Activated gamma-delta T cell treated with anti-CD3 and anti-CD28 coated beads, Interleukin-2, amount 50 U/mL, for 16 hours (primary cell): ENCODE measurements around the gene ENPP3.

Experiments used
- DNase-seq: peaks from one replicate; pipeline ENCODE4 v3.0.0-alpha.2; 2020; ENCODE audit warnings: low read depth

ENPP3 gene

GRCh38 chr6:131642987-131643611, 6.0 kb downstream of the ENPP3 start:
- no peak for DNase-seq

- DNase-seq, result no peak
These were observed 6.9 kb downstream of the ENPP3 start for GRCh38 chr6:131643855-131644460.

DNA sequence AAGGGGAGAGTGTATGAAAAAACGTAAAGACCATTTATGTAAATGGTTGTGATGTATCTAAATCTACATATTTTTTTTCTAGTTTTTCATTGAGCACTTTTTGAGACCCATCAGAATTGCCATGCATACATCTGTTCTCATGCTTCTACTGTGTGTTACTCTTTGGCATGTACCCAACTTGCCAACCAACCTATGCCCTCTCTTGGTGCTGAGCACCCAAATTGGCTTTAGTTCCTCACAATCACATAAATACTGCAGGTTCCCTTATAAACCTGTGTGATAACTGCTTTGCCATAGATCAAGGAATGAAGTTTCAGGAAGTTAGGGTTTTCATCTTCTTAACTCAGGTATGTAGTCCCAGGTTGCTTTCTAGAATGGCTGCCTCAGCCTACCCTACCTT, 7.8 kb downstream of the ENPP3 start:
- no peak for DNase-seq

GRCh38 chr6:131645846-131646245, 8.7 kb downstream of the ENPP3 start:
- no peak for DNase-seq

DNA sequence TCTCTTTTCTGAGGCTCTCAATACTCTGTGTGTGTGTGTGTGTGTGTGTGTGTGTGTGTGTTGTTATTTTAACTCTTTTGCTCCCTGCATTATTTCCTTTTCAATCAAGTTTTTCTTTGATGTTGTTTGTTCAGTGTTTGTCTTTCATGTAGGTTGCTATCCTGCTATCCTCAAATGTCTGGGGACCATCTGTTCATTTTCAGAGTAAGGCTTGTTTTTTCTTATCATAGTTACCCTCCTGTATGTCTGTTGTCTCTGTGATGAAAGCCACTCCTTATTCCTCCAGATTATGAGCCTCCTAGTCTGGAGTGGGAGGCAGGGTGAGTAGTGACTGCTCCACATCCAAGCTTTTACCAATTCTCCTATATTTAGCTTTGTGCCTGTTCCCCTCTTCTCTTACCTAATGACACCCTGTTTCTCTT, 9.2 kb downstream of the ENPP3 start:
- DNase-seq, result no peak

GRCh38 chr6:131651782-131652181, 14.7 kb downstream of the ENPP3 start:
- no peak for DNase-seq

- DNase-seq, result no peak
These were observed 15.4 kb downstream of the ENPP3 start for GRCh38 chr6:131652472-131652871.

DNA sequence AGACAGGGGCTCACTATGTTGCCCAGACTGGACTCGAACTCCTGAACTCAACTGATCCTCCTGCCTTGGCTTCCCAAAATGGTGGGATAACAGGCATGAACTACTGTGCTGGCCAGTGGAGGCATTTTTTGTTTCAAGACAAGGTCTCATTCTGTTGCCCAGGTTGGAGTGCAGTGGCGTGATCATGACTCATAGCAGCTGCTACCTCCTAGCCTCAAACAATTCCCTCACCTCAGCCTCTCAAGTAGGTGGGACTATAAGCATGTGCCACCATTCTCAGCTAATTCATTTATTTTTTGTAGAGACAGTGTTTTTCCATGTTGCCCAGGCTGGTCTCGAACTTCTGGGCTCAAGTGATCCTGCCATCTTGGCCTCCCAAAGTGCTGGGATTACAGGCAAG, 17.2 kb downstream of the ENPP3 start:
- no peak for DNase-seq

DNA sequence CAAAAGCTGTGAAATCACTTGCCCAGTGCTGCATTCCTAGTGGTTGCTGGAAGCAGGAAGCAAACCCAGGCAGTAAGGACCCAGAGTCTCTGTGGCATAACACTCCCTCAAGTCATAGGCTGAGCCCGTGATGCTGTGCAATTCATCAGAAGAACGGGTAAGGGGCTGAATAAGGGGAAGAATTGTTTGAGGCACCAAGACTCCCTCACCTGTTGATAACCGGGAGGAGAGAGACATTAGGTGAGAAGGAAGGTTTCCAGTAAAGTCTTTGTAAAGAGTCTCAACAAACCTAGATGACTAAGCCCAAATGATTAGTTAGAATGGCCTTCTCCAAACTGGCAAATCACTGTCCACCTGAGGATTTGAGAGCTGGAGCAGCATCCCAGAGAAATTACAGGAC, 18.3 kb downstream of the ENPP3 start:
- DNase-seq, result no peak

GRCh38 chr6:131655951-131656350, 18.8 kb downstream of the ENPP3 start:
- no peak for DNase-seq

DNA sequence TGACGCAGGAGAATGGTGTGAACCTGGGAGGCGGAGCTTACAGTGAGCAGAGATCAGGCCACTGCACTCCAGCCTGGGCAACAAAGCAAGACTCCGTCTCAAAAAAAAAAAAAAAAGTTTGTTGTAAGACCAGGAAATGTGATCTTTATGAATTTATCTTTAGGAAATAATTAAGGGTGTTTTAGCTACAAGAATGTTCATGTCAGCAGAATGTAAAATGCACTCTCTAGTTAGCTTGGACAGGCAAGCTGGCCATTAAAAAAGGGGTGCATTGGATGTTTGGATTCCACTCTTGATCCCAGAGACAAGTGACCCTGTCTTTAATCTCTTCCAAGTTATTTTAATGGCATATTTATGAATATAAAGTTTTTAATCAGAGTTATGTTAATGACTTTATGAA, 19.6 kb downstream of the ENPP3 start:
- DNase-seq, result no peak

GRCh38 chr6:131657222-131657621, 20.1 kb downstream of the ENPP3 start:
- DNase-seq, result no peak

DNA sequence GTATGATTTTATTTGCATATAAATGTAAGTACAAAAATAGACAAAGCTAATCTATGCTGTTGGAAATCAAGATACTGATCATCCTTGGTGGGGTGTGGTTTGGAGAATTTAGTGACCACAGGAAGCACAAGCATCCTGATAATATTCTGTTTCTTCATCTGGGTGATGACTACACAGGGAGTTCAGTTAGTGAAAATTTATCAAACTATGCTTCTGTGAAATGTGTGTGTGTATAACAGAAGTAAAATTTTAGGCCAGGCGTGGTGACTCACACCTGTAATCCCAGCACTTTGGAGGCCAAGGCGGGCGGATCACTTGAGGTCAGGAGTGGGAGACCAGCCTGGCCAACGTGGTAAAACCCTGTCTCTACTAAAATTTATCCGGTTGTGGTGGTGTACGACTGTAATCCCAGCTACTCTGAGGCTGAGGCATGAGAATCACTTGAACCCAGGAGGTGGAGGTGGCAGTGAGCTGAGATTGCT, 20.6 kb downstream of the ENPP3 start:
- no peak for DNase-seq

DNA sequence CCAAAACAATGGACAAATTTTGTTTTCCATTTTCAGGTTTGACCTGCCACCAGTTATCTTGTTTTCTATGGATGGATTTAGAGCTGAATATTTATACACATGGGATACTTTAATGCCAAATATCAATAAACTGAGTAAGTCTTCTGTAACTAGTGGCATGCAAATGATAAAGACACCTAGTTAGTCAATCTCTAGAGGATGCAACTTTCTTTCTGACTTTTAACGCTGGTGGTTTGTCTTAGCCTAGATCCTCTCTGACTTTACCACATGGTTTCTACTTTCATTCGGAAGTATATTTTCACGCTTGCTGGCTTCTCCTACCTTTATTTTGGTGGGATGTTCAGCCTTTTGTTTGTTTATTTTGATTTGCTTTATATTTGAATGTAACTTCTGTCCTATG, 21.2 kb downstream of the ENPP3 start:
- no peak for DNase-seq

DNA sequence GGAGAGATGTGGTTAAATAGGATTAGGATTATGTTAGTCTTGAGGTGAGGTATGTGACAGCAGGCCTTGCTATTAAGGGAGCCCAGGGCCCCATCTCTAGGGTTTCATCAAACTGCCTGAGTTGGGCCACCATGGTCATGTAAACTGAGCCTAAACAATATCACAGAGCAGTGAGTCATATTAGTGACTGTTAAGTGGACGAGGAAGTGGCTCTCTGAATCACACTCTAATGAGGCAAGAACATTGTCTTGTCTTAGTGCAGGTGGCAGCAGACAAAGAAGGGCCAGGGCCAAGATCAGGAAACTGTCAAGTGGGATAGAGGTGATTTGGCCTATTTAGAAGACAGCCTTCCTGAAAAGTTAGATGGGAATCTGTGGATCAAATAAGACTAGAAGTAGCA, 23.1 kb downstream of the ENPP3 start:
- no peak for DNase-seq

GRCh38 chr6:131663578-131664165, 26.6 kb downstream of the ENPP3 start:
- no peak for DNase-seq

GRCh38 chr6:131669891-131670290, 32.8 kb downstream of the ENPP3 start:
- DNase-seq, result no peak

DNA sequence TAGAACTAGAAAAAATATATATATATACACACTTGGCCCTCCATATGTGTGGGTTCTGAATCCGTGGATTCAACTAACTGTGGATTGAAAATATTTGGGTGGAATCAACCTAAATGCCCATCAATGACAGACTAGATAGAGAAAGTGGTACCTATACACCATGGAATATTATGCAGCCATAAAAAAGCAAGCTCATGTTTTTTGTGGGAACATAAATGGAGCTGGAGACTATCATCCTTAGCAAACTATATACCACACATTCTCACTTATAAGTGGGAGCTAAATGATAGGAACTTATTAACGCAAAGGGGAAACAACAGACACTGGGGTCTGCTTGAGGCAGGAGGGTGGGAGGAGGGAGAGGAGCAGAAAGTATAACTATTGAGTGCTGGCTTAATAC, 36.1 kb downstream of the ENPP3 start:
- DNase-seq, result no peak

DNA sequence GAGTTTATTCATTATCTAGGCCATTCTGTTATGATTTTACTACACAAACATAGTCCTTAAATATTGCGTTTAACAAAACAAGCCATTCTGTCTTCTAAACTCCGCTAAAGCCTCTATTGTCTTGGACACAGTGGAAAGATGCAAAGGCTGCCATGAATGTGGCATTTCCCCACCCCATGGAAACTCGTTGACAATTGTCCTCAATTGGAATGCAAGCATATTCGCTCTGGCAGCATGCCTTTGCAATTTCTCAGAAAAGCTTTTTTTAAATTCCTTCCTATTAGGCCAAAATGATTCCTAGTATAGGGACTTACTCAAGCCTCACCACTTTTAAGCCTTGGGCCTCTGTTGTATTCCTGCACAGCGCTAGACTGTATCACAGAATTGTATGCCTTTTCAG, 41.3 kb downstream of the ENPP3 start:
- no peak for DNase-seq

DNA sequence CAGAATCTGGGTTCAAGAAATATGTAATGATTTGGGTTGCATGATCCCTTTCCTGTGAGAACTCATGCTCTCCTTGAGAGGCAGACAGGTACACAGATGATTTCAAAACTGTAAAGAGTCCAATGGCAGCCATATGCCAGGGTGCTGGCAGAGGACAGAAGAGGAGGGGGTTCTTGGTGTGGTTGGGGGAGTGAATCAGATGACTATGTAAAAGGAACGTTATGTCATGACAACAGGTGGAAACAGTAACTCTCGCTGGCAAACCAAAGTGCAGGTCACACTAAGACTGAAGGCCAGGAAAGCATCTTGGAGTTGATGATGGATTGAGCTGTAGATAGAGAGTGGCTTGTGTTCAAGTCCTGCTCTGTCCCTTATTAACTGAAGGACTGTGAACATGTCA, 43.8 kb downstream of the ENPP3 start:
- DNase-seq, result no peak

DNA sequence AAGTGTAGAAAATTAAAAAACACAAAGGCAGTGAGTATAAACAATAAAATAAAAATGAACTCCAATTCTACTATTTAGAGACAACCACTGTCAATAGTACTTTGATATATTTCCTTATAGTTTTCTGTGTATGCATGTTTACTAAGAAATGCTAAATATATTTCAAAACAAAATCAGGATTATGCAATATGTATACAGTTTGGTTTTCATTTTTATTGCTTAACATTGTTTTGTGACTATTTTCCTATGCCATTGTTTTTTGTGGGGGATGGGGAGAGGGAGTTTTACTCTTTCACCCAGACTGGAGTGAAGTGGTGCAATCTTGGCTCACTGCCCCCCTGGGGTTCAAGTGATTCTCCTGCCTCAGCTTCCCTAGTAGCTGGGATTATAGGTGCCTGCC, 44.5 kb downstream of the ENPP3 start:
- no peak for DNase-seq

- no peak for DNase-seq
These were observed 45.3 kb downstream of the ENPP3 start for GRCh38 chr6:131682442-131682841.

DNA sequence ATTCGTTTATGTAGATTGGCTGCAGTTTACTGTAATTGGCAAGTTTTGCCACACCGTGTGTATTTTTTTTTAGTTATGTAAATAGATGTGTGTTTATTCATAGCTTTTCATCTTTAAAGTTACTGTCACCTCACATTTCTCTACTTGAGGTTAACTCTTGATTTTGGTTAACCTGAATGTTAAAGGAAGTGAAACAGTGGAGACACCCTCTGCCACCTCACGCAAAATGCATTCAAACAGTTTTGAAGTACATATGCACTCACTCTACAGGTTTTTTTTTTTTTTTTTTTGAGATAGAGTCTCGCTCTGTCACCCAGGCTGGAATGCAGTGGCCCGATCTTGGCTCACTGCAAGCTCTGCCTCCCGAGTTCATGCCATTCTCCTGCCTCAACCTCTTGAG, 46.4 kb downstream of the ENPP3 start:
- no peak for DNase-seq

DNA sequence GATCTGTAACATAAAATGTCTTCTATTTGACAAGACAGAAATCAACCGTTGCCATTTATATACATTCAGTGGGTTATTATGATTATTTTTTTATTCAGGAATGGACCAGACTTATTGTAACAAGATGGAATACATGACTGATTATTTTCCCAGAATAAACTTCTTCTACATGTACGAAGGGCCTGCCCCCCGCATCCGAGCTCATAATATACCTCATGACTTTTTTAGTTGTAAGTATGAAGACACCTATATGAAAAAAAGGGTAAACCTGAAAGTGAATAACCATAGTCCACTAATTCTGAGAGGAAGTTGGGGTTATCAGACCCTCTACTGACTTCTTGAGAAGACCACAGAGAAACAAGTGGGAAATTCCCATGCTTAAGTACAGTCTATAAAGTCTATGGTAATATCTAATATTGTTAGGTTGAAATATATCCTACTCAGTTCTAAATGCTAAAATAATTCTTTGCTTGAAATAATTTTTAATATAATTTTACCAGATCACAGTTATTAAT, 48.2 kb downstream of the ENPP3 start:
- DNase-seq, result no peak
